ENCODE results near the gene C9orf40.

DNA sequence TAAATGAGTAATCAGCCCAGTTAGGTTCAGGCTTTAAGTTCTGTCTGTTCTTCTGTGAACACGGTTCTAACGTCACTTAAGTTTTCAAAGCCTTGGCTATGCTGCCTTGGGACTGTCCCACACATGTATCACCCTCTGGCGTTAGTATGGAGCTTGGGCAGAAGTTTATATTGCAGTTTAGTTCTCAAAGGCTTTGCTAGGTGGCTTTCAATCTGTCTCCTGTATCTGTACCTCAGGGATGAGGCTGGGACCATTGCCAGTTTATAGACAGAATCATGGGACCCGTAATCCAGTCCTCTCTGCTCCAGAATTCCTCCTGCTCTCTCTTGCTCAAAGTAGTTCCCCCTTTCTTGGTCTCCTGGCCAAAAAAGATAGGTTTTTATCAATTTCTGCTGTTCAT is 12.1 kb downstream of the C9orf40 start:
- no peak for TF ChIP-seq MXI1 (IDR thresholded peaks at IDR 0.05; ENCODE audit: borderline replicate concordance, low read depth, low read length)
- TF ChIP-seq CTCF (conservative IDR thresholded peaks at IDR 0.05; ENCODE audit: low read depth, low read length): no peak
- no peak for TF ChIP-seq CEBPB (IDR thresholded peaks at IDR 0.05; ENCODE audit: low read depth, low read length)
- TF ChIP-seq POLR2A (IDR thresholded peaks at IDR 0.05; ENCODE audit: low read depth, low read length): no peak
- no peak for TF ChIP-seq FOS (IDR thresholded peaks at IDR 0.05; ENCODE audit: low read depth, low read length)
- no peak for TF ChIP-seq SMC3 (IDR thresholded peaks at IDR 0.05; ENCODE audit: low read depth, low read length)
- TF ChIP-seq RFX5 (IDR thresholded peaks at IDR 0.05; ENCODE audit: low read depth, low read length): no peak
- TF ChIP-seq RAD21 (IDR thresholded peaks at IDR 0.05; ENCODE audit: low read length): no peak
